Endometrium (tissue), 2 donors: ENCODE measurements around the gene PRAC1.
A peak's percentile ranks its signal among the peaks of the same experiment; 100 is the strongest.
"Not testable (repeated sequence)": the region's sequence is repeated elsewhere in the genome, so short reads cannot be mapped to it uniquely, and the experiment has no call there.

Experiments used
- FAIRE-seq: peaks from 2 replicates; lab custom pipeline; 2012; peaks lifted over from hg19 to GRCh38; lab: Jason Lieb, UNC
- donor health status: control.
- donor health status: control.

PRAC1 gene

GRCh38 chr17:48726916-48727286 lies 4.6 kb upstream of the PRAC1 start:
- no peak for FAIRE-seq

- no peak for FAIRE-seq
These were observed 4.0 kb upstream of the PRAC1 start for GRCh38 chr17:48726114-48726915.

GRCh38 chr17:48725288-48726064 lies 3.2 kb upstream of the PRAC1 start:
- no peak for FAIRE-seq

- FAIRE-seq: no peak
These were observed 2.6 kb upstream of the PRAC1 start for GRCh38 chr17:48725004-48725287.

GRCh38 chr17:48724251-48725003 lies 2.1 kb upstream of the PRAC1 start:
- FAIRE-seq: peak; percentile 77

- no peak for FAIRE-seq
These were observed 1.3 kb upstream of the PRAC1 start for GRCh38 chr17:48723423-48724250.

- no peak for FAIRE-seq
These were observed 651 bp upstream of the PRAC1 start, which contains the start of gene PRAC2 for GRCh38 chr17:48722915-48723422. PRAC2 (plus strand) TSS chr17:48723185; CDS start chr17:48724411, 1,226 bp downstream.

GRCh38 chr17:48721009-48721402 lies 1.3 kb downstream of the PRAC1 start:
- FAIRE-seq: no peak

GRCh38 chr17:48720266-48721008 lies 1.9 kb downstream of the PRAC1 start:
- no peak for FAIRE-seq

- no peak for FAIRE-seq
These were observed 2.6 kb downstream of the PRAC1 start for GRCh38 chr17:48719642-48720265.

- FAIRE-seq: no peak
These were observed 3.3 kb downstream of the PRAC1 start for GRCh38 chr17:48718761-48719641.

- no peak for FAIRE-seq
These were observed 4.0 kb downstream of the PRAC1 start for GRCh38 chr17:48718227-48718760.

GRCh38 chr17:48717367-48718226 lies 4.7 kb downstream of the PRAC1 start:
- no peak for FAIRE-seq

- FAIRE-seq: not testable (repeated sequence)
These were observed 5.8 kb downstream of the PRAC1 start for GRCh38 chr17:48716549-48716948.

GRCh38 chr17:48715496-48716399 lies 6.6 kb downstream of the PRAC1 start:
- no peak for FAIRE-seq

- no peak for FAIRE-seq
These were observed 11.2 kb downstream of the PRAC1 start for GRCh38 chr17:48711128-48711527.
